ENCODE measurements around the gene SYTL3. TPM values are rescaled to one million over a fixed set of nuclear protein-coding genes. Genes with fewer than 3 reads are reported as not detected.
"Not testable (repeated sequence)": the region's sequence is repeated elsewhere in the genome, so short reads cannot be mapped to it uniquely, and the experiment has no call there.

The SYTL3 gene
- total RNA-seq, 4 donors from 2014 or later: 2.4 to 6.4 (median 2.9) TPM

GRCh38 chr6:158630938-158631616 is 18.8 kb upstream of the SYTL3 start:
- peak; percentile 63 for DNase-seq
- H3K27ac ChIP-seq: peak overlapping the region; percentile 74 to 76 (median 75)
- peaks cover 0 to 7% (median under 1%) of the 10 kb centered on the region in 4 donors for H3K36me3 ChIP-seq
- peaks cover 10 to 35% (median 26%) of the 10 kb centered on the region in 4 donors for H3K4me1 ChIP-seq
- H3K4me3 ChIP-seq: no peak overlapping the region
- H3K9me3 ChIP-seq: no peaks in the 10 kb centered on the region
- no peaks in the 10 kb centered on the region for H3K27me3 ChIP-seq
- 68 to 80% methylated on average over 2 to 18 of the region's 19 CpGs for WGBS, 2 donors (ENCODE audit: low coverage in 1 of 2)
- in situ Hi-C loops (cut with MboI; ENCODE audit: low pct_ligation_motif_present in 1 of 4, low pct_unique_long_range_greater_than_20kb in 1 of 4, low sequenced_read_pairs in 3 of 4) (no loop called here), intact Hi-C loops (cut with DNase I; ENCODE audit: low total_unique reads) (no loop called here)
- no peak for TF ChIP-seq EP300 (IDR thresholded peaks at IDR 0.05; ENCODE audit: low read depth)
- no peak for TF ChIP-seq POLR2A (IDR thresholded peaks at IDR 0.05)
- TF ChIP-seq CTCF (IDR thresholded peaks at IDR 0.05): no peak
- peak in 1 of 3 donors; percentile 10 for TF ChIP-seq POLR2AphosphoS5 (IDR thresholded peaks at IDR 0.05)

GRCh38 chr6:158631678-158632537 is 17.9 kb upstream of the SYTL3 start:
- DNase-seq: peak; percentile 80
- WGBS, 2 donors (ENCODE audit: low coverage in 1 of 2): 45 to 59% methylated on average over 9 to 19 of the region's 19 CpGs
- Histone ChIP-seq H3K9me3 (no peaks in the 10 kb centered on the region), H3K4me1 (peaks cover 10 to 35% (median 26%) of the 10 kb centered on the region in 4 donors), H3K4me3 (no peak overlapping the region), H3K27me3 (no peaks in the 10 kb centered on the region), H3K36me3 (peaks cover 0 to 13% (median 5%) of the 10 kb centered on the region in 4 donors), H3K27ac (peak overlapping the region; percentile 74 to 76 (median 75))
- TF ChIP-seq POLR2A (IDR thresholded peaks at IDR 0.05) (peak; percentile 31), EP300 (IDR thresholded peaks at IDR 0.05; ENCODE audit: low read depth) (no peak), POLR2AphosphoS5 (IDR thresholded peaks at IDR 0.05) (peak in 1 of 3 donors; percentile 50)
- in situ Hi-C loops (cut with MboI; ENCODE audit: low pct_ligation_motif_present in 1 of 4, low pct_unique_long_range_greater_than_20kb in 1 of 4, low sequenced_read_pairs in 3 of 4) (no loop called here), intact Hi-C loops (cut with DNase I; ENCODE audit: low total_unique reads) (no loop called here)

GRCh38 chr6:158632538-158633119 is 17.2 kb upstream of the SYTL3 start:
- H3K36me3 ChIP-seq: peaks cover 0 to 16% (median 5%) of the 10 kb centered on the region in 4 donors
- H3K4me1 ChIP-seq: peaks cover 10 to 35% (median 26%) of the 10 kb centered on the region in 4 donors
- 96 to 100% methylated on average over 2 to 3 of the region's 3 CpGs for WGBS, 2 donors (ENCODE audit: low coverage in 1 of 2)
- DNase-seq; intact Hi-C loops (cut with DNase I; ENCODE audit: low total_unique reads); H3K4me3 ChIP-seq; H3K9me3 ChIP-seq; H3K27me3 ChIP-seq; in situ Hi-C loops (cut with MboI; ENCODE audit: low pct_ligation_motif_present in 1 of 4, low pct_unique_long_range_greater_than_20kb in 1 of 4, low sequenced_read_pairs in 3 of 4): not testable (repeated sequence)
- H3K27ac ChIP-seq: peak overlapping the region; percentile 74 to 76 (median 75)

GRCh38 chr6:158633127-158633526 is 16.7 kb upstream of the SYTL3 start:
- Histone ChIP-seq H3K9me3 (no peaks in the 10 kb centered on the region), H3K4me3 (no peak overlapping the region), H3K36me3 (peaks cover 0 to 16% (median 5%) of the 10 kb centered on the region in 4 donors), H3K27me3 (no peaks in the 10 kb centered on the region), H3K4me1 (peaks cover 10 to 35% (median 26%) of the 10 kb centered on the region in 4 donors), H3K27ac (peak overlapping the region in 1 of 4 donors; percentile 74)
- in situ Hi-C loops (cut with MboI; ENCODE audit: low pct_ligation_motif_present in 1 of 4, low pct_unique_long_range_greater_than_20kb in 1 of 4, low sequenced_read_pairs in 3 of 4) (no loop called here), intact Hi-C loops (cut with DNase I; ENCODE audit: low total_unique reads) (no loop called here)
- DNase-seq: no peak
- WGBS, 2 donors (ENCODE audit: low coverage in 1 of 2): 97 to 100% methylated on average over 5 to 11 of the region's 11 CpGs
- TF ChIP-seq POLR2A (IDR thresholded peaks at IDR 0.05) (no peak), EP300 (IDR thresholded peaks at IDR 0.05; ENCODE audit: low read depth) (no peak), POLR2AphosphoS5 (IDR thresholded peaks at IDR 0.05) (no peak), CTCF (IDR thresholded peaks at IDR 0.05) (no peak)
